Ishikawa (cell line): ENCODE results near the gene ATP5MC2.

Source experiments
- CEBPB ChIP-seq: IDR thresholded peaks from 2 replicates; pipeline ENCODE4 v1.6.1; 2012
- CREB1 ChIP-seq: IDR thresholded peaks from 2 replicates; pipeline ENCODE4 v1.6.1; 2012; ENCODE audit warnings: low read depth
- EGR1 ChIP-seq: IDR thresholded peaks from 2 replicates; pipeline ENCODE4 v1.6.1; 2012
- EP300 ChIP-seq: IDR thresholded peaks from 2 replicates; pipeline ENCODE4 v1.6.1; 2012; ENCODE audit warnings: borderline replicate concordance
- FOXM1 ChIP-seq: IDR thresholded peaks from 2 replicates; pipeline ENCODE4 v1.6.1; 2012; ENCODE audit warnings: low read depth, borderline replicate concordance
- MAX ChIP-seq: IDR thresholded peaks from 2 replicates; pipeline ENCODE4 v1.6.1; 2012
- NFIC ChIP-seq: IDR thresholded peaks from 2 replicates; pipeline ENCODE4 v1.6.1; 2012
- RAD21 ChIP-seq: IDR thresholded peaks from 2 replicates; pipeline ENCODE4 v1.6.1; 2012; ENCODE audit warnings: low read depth
- TAF1 ChIP-seq: IDR thresholded peaks from 2 replicates; pipeline ENCODE4 v1.6.1; 2012; ENCODE audit warnings: low read depth, mild to moderate bottlenecking
- TCF12 ChIP-seq: IDR thresholded peaks from 2 replicates; pipeline ENCODE4 v1.6.1; 2012; ENCODE audit warnings: low read depth
- TEAD4 ChIP-seq: IDR thresholded peaks from 2 replicates; pipeline ENCODE4 v1.6.1; 2012
- USF1 ChIP-seq: IDR thresholded peaks from 2 replicates; pipeline ENCODE4 v1.6.1; 2012
- YY1 ChIP-seq: IDR thresholded peaks from 2 replicates; pipeline ENCODE4 v1.6.1; 2012; ENCODE audit warnings: low read depth
- ZBTB7A ChIP-seq: IDR thresholded peaks from 2 replicates; pipeline ENCODE4 v1.6.1; 2012; ENCODE audit warnings: low read depth
- TF ChIP-seq, protein P1 (sequence below): IDR thresholded peaks from 2 replicates; pipeline ENCODE4 v1.6.1; 2012; ENCODE audit warnings: low read depth, mild to moderate bottlenecking

Gene ATP5MC2

DNA sequence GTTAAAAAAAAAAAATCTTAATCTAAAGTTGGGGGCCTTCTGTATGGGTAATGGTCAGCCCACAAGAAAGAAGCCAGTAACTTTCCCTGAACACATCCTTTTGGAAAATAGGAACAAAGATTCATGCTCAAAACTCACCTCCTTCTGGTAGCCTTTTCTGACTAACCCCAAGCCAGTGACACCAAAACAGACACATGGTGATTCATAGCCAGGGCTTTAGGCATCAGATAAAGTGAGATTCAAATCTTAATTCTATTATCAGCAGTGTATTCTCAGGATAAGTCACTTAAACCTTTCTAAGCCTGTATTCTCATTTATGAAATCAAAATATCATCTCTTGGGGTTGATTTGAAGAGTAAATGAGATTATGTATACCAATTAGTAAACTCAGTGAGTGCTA, 4.9 kb downstream of the ATP5MC2 start:
- TF ChIP-seq TEAD4 (no peak), CEBPB (no peak), FOXM1 (no peak), ZBTB7A (no peak), NFIC (no peak), EGR1 (no peak), YY1 (no peak), USF1 (no peak), EP300 (no peak), CREB1 (no peak), TCF12 (no peak), RAD21 (no peak), TAF1 (no peak), MAX (no peak)
- TF ChIP-seq, protein P1, sequence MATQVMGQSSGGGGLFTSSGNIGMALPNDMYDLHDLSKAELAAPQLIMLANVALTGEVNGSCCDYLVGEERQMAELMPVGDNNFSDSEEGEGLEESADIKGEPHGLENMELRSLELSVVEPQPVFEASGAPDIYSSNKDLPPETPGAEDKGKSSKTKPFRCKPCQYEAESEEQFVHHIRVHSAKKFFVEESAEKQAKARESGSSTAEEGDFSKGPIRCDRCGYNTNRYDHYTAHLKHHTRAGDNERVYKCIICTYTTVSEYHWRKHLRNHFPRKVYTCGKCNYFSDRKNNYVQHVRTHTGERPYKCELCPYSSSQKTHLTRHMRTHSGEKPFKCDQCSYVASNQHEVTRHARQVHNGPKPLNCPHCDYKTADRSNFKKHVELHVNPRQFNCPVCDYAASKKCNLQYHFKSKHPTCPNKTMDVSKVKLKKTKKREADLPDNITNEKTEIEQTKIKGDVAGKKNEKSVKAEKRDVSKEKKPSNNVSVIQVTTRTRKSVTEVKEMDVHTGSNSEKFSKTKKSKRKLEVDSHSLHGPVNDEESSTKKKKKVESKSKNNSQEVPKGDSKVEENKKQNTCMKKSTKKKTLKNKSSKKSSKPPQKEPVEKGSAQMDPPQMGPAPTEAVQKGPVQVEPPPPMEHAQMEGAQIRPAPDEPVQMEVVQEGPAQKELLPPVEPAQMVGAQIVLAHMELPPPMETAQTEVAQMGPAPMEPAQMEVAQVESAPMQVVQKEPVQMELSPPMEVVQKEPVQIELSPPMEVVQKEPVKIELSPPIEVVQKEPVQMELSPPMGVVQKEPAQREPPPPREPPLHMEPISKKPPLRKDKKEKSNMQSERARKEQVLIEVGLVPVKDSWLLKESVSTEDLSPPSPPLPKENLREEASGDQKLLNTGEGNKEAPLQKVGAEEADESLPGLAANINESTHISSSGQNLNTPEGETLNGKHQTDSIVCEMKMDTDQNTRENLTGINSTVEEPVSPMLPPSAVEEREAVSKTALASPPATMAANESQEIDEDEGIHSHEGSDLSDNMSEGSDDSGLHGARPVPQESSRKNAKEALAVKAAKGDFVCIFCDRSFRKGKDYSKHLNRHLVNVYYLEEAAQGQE: no peak

GRCh38 chr12:53670308-53670707, 5.6 kb downstream of the ATP5MC2 start:
- TF ChIP-seq EGR1 (no peak), RAD21 (no peak), CREB1 (no peak), EP300 (no peak), ZBTB7A (no peak), TCF12 (no peak), TEAD4 (no peak), USF1 (no peak), CEBPB (no peak), MAX (no peak)
- TF ChIP-seq, protein P1: no peak

GRCh38 chr12:53667080-53667479, 8.8 kb downstream of the ATP5MC2 start:
- no peak for TF ChIP-seq CREB1
- TF ChIP-seq EP300: no peak
- TF ChIP-seq CEBPB: no peak
- TF ChIP-seq USF1: no peak
- no peak for TF ChIP-seq MAX
- TF ChIP-seq RAD21: no peak
- TF ChIP-seq ZBTB7A: no peak
- TF ChIP-seq, protein P1: no peak
- TF ChIP-seq YY1: no peak
- TF ChIP-seq TCF12: no peak
- TF ChIP-seq TEAD4: no peak

DNA sequence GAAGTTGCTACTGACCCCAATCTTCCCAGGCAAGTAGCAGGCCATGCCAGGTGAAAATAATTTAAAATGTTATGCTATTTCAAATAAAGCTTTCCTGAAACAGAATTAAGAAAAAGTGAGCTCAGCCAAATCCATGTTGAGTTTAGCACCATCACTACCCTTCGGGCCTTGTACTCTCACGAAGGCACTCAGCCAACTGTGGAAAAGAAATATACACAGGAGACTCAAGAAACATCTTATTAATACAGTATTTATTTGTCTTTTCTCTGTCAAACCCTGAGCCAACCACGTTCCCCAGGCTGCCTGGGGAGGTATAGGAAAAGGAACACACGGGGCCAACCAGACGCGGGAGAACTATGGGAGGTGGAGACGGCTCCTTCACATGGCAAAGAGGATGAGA, 10.9 kb downstream of the ATP5MC2 start:
- TF ChIP-seq TAF1 (no peak), RAD21 (no peak), CREB1 (no peak), USF1 (no peak), YY1 (no peak), MAX (no peak), EGR1 (no peak), NFIC (no peak), TEAD4 (no peak), TCF12 (no peak), CEBPB (no peak), EP300 (no peak), ZBTB7A (no peak), FOXM1 (no peak)
- TF ChIP-seq, protein P1: no peak
